Keratinocyte (primary cell): ENCODE measurements around the gene LMO7. TPM values are rescaled to one million over a fixed set of nuclear protein-coding genes. Genes with fewer than 3 reads are reported as not detected.

Experiments
- DNase-seq: peaks from one replicate; pipeline ENCODE4 v3.0.0-alpha.2; 2011; ENCODE audit warnings: low read depth, missing footprints, low spot score
- FAIRE-seq: peaks from 2 replicates; lab custom pipeline; 2011; peaks lifted over from hg19 to GRCh38; lab: Jason Lieb, UNC
- H2AFZ ChIP-seq: 2 replicates; pipeline ENCODE4 v1.6.0; 2012; ENCODE audit warnings: low read length, control low read depth, inconsistent platforms; ENCODE audit not compliant: control insufficient read depth
- H3K27ac ChIP-seq: 2 replicates; pipeline ENCODE4 v1.5.1; 2011; ENCODE audit warnings: low read length; ENCODE audit not compliant: control insufficient read depth, insufficient read depth
- H3K27me3 ChIP-seq: 3 replicates; pipeline ENCODE4 v1.6.0; 2011; ENCODE audit warnings: low read length; ENCODE audit not compliant: control insufficient read depth, insufficient read depth; ENCODE audit errors: extremely low read depth
- H3K36me3 ChIP-seq, 2 experiments: 2 replicates in 1 of 2; 3 replicates in 1 of 2; pipeline ENCODE4 v1.5.1; 2011; ENCODE audit warnings: low read length in 2 of 2, mild to moderate bottlenecking in 1 of 2; ENCODE audit not compliant: control insufficient read depth in 2 of 2, insufficient read depth in 2 of 2; ENCODE audit errors: extremely low read depth in 1 of 2
- H3K4me1 ChIP-seq: 3 replicates; pipeline ENCODE4 v1.5.1; 2011; ENCODE audit warnings: low read length; ENCODE audit not compliant: control insufficient read depth, insufficient read depth; ENCODE audit errors: extremely low read depth
- H3K4me2 ChIP-seq: 3 replicates; pipeline ENCODE4 v1.6.0; 2011; ENCODE audit warnings: low read depth, low read length; ENCODE audit not compliant: control insufficient read depth, insufficient read depth; ENCODE audit errors: extremely low read depth
- H3K4me3 ChIP-seq, 3 experiments: fragments of 200-600 bp in 1 of 3; sonication (generic) in 1 of 3; 2 replicates in 2 of 3; 3 replicates in 1 of 3; pipeline ENCODE4 v1.5.1; 2011 to 2016; ENCODE audit warnings: low read length in 3 of 3, mild to moderate bottlenecking in 3 of 3, control low read depth in 2 of 3, inconsistent platforms in 1 of 3, low read depth in 1 of 3, mixed read lengths in 1 of 3, mixed run types in 1 of 3, moderate library complexity in 1 of 3; ENCODE audit not compliant: control insufficient read depth in 2 of 3, insufficient read depth in 2 of 3; ENCODE audit errors: extremely low read depth in 1 of 3
- H3K79me2 ChIP-seq: 2 replicates; pipeline ENCODE4 v1.6.0; 2012; ENCODE audit warnings: low read length; ENCODE audit not compliant: control insufficient read depth, insufficient read depth
- H3K9ac ChIP-seq: 3 replicates; pipeline ENCODE4 v1.6.0; 2011; ENCODE audit warnings: low read length; ENCODE audit not compliant: control insufficient read depth, insufficient read depth; ENCODE audit errors: extremely low read depth
- H3K9me1 ChIP-seq: 3 replicates; pipeline ENCODE4 v1.6.0; 2011; ENCODE audit warnings: low read length; ENCODE audit not compliant: control insufficient read depth, insufficient read depth; ENCODE audit errors: extremely low read depth
- H3K9me3 ChIP-seq: 2 replicates; pipeline ENCODE4 v1.5.1; 2012; ENCODE audit warnings: low read depth, low read length; ENCODE audit not compliant: control insufficient read depth
- H4K20me1 ChIP-seq: 3 replicates; pipeline ENCODE4 v1.6.0; 2011; ENCODE audit warnings: low read length; ENCODE audit not compliant: control insufficient read depth, insufficient read depth; ENCODE audit errors: extremely low read depth
- EZH2 ChIP-seq: IDR thresholded peaks from one replicate; pipeline ENCODE4 v1.6.1; 2012; ENCODE audit warnings: inconsistent platforms, mild to moderate bottlenecking, low read length, moderate library complexity
- dilution Hi-C: fragments of 300-500 bp; cut with MboI; formaldehyde crosslinking; loops from one replicate; pipeline ENCODE4 v1.7.0; 2020; ENCODE audit warnings: low sequenced_read_pairs; ENCODE audit not compliant: extremely low pct_ligation_motif_present
- polyA plus RNA-seq, 5 experiments: library from polyadenylated mRNA; depleted of rRNA in 3 of 5; stranded (reverse) in 3 of 5; stranded (forward) in 1 of 5; unstranded in 1 of 5; fragments of >200 nt; gene quantifications; 1 replicate in 1 of 5; 2 replicates in 3 of 5; 3 replicates in 1 of 5; pipeline versions ENCODE4 v1.2.1 to v1.2.3, GENCODE V29; 2011 to 2012; ENCODE audit warnings: missing spikeins in 2 of 5, low read depth in 1 of 5, low replicate concordance in 1 of 5
- TF ChIP-seq, protein P1 (sequence below), 3 experiments: IDR thresholded peaks in 1 of 3; conservative IDR thresholded peaks in 1 of 3; optimal IDR thresholded peaks in 1 of 3; 2 replicates in 2 of 3; 3 replicates in 1 of 3; pipeline versions ENCODE3 to v1.5.1; 2011; ENCODE audit warnings: low read length in 3 of 3, mild to moderate bottlenecking in 3 of 3, moderate library complexity in 2 of 3, control low read depth in 1 of 3, inconsistent platforms in 1 of 3; ENCODE audit not compliant: insufficient read depth in 2 of 3; ENCODE audit errors: extremely low read depth in 1 of 3

LMO7 gene
- polyA plus RNA-seq, 1 donor (not counting 4 experiments of a cell fraction or from before 2014, with no cell fraction given), result 8.9 TPM

DNA sequence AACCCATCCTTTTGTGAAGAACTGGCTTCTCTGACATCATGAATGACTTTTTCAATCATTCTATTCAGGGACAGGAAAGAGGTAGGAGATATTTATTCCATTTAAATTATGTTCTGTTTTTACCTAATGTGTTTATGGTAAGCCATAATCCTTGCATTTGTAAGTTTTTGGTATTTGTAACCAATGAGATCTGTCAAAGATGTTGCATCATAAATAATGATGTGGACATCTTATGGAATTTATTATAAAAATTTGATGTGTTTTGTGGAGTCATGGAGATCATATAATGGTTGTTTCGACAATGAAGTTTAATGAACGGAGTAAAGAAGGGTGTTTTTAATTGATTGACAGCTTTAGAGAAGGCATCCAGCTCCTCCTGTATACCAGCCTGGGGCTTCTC lies 67.6 kb downstream of the LMO7 start:
- Histone ChIP-seq H3K9ac (no peak overlapping the region), H3K27me3 (no peaks in the 10 kb centered on the region), H3K4me2 (no peak overlapping the region), H3K36me3 (peaks cover 0 to 2% of the 10 kb centered on the region in 2 experiments), H3K4me3 (no peak overlapping the region), H2AFZ (no peak overlapping the region), H3K9me3 (no peaks in the 10 kb centered on the region), H4K20me1 (no peaks in the 10 kb centered on the region), H3K9me1 (no peaks in the 10 kb centered on the region), H3K4me1 (peaks cover 21% of the 10 kb centered on the region), H3K27ac (no peak overlapping the region), H3K79me2 (no peaks in the 10 kb centered on the region)
- FAIRE-seq (no peak), DNase-seq (no peak)
- dilution Hi-C loops, result no loop called here
- TF ChIP-seq EZH2, result no peak
- TF ChIP-seq, protein P1, sequence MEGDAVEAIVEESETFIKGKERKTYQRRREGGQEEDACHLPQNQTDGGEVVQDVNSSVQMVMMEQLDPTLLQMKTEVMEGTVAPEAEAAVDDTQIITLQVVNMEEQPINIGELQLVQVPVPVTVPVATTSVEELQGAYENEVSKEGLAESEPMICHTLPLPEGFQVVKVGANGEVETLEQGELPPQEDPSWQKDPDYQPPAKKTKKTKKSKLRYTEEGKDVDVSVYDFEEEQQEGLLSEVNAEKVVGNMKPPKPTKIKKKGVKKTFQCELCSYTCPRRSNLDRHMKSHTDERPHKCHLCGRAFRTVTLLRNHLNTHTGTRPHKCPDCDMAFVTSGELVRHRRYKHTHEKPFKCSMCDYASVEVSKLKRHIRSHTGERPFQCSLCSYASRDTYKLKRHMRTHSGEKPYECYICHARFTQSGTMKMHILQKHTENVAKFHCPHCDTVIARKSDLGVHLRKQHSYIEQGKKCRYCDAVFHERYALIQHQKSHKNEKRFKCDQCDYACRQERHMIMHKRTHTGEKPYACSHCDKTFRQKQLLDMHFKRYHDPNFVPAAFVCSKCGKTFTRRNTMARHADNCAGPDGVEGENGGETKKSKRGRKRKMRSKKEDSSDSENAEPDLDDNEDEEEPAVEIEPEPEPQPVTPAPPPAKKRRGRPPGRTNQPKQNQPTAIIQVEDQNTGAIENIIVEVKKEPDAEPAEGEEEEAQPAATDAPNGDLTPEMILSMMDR (optimal IDR thresholded peaks at IDR 0.05 in 1 of 3, IDR thresholded peaks at IDR 0.05 in 1 of 3, conservative IDR thresholded peaks at IDR 0.05 in 1 of 3; ENCODE audit: extremely low read depth in 1 of 3, insufficient read depth in 2 of 3, low read length in 3 of 3), result no peak

GRCh38 chr13:75704194-75704926 lies 68.2 kb downstream of the LMO7 start:
- H3K27me3 ChIP-seq, result no peaks in the 10 kb centered on the region
- peaks cover 21% of the 10 kb centered on the region for H3K4me1 ChIP-seq
- DNase-seq (no peak), FAIRE-seq (no peak)
- peak overlapping the region; percentile 94 for H3K9ac ChIP-seq
- dilution Hi-C loops, result no loop called here
- no peaks in the 10 kb centered on the region for H4K20me1 ChIP-seq
- H3K27ac ChIP-seq, result peak overlapping the region; percentile 100
- H3K36me3 ChIP-seq, result peaks cover 0 to 2% of the 10 kb centered on the region in 2 experiments
- no peaks in the 10 kb centered on the region for H3K9me1 ChIP-seq
- peak overlapping the region; percentile 57 for H2AFZ ChIP-seq
- peak overlapping the region; percentile 99 for H3K4me2 ChIP-seq
- no peaks in the 10 kb centered on the region for H3K79me2 ChIP-seq
- peak overlapping the region in 2 of 3 experiments; percentile 65 to 66 for H3K4me3 ChIP-seq
- TF ChIP-seq, protein P1 (optimal IDR thresholded peaks at IDR 0.05 in 1 of 3, IDR thresholded peaks at IDR 0.05 in 1 of 3, conservative IDR thresholded peaks at IDR 0.05 in 1 of 3; ENCODE audit: extremely low read depth in 1 of 3, insufficient read depth in 2 of 3, low read length in 3 of 3), result no peak
- no peak for TF ChIP-seq EZH2
- H3K9me3 ChIP-seq, result no peaks in the 10 kb centered on the region
